Skeletal muscle cell (primary cell): Measurements from ENCODE around the gene SERINC1.
"Not testable (repeated sequence)": the region's sequence is repeated elsewhere in the genome, so short reads cannot be mapped to it uniquely, and the experiment has no call there.

Source experiments
- DNase-seq: peaks from one replicate; pipeline ENCODE4 v3.0.0-alpha.2; 2010; ENCODE audit warnings: low read depth
- H3K4me3 ChIP-seq: 2 replicates; pipeline ENCODE4 v1.5.1; 2011; ENCODE audit warnings: low read depth, mild to moderate bottlenecking, control low read depth, low read length, moderate library complexity

The SERINC1 gene

GRCh38 chr6:122471107-122472021, at the start of gene SERINC1:
SERINC1 (minus strand) TSS chr6:122471807; CDS start chr6:122471737, 70 bp downstream.
- H3K4me3 ChIP-seq = peak within 1 kb of the TSS; percentile 99
- DNase-seq = peak; percentile 81

GRCh38 chr6:122511193-122511924, 39.8 kb upstream of the SERINC1 start:
- no peak overlapping the region for H3K4me3 ChIP-seq
- no peak for DNase-seq

GRCh38 chr6:122505170-122505569, 33.6 kb upstream of the SERINC1 start:
- not testable (repeated sequence) for H3K4me3 ChIP-seq, DNase-seq

- H3K4me3 ChIP-seq = no peak overlapping the region
- DNase-seq = no peak
Measured at GRCh38 chr6:122501475-122501874, 29.9 kb upstream of the SERINC1 start.

GRCh38 chr6:122495612-122496011, 24.0 kb upstream of the SERINC1 start:
- no peak for DNase-seq
- no peak overlapping the region for H3K4me3 ChIP-seq

- H3K4me3 ChIP-seq = no peak overlapping the region
- no peak for DNase-seq
Measured at GRCh38 chr6:122494665-122495272, 23.2 kb upstream of the SERINC1 start.

- H3K4me3 ChIP-seq = no peak overlapping the region
- peak; percentile 31 for DNase-seq
Measured at GRCh38 chr6:122491919-122492555, 20.4 kb upstream of the SERINC1 start.

GRCh38 chr6:122490607-122491006, 19.0 kb upstream of the SERINC1 start:
- no peak overlapping the region for H3K4me3 ChIP-seq

GRCh38 chr6:122484760-122485159, 13.2 kb upstream of the SERINC1 start:
- DNase-seq = no peak
- H3K4me3 ChIP-seq = no peak overlapping the region

More at GRCh38 chr6:122490607-122491006, 19.0 kb upstream of the SERINC1 start:
- no peak for DNase-seq

GRCh38 chr6:122482750-122483080, 11.1 kb upstream of the SERINC1 start:
- no peak for DNase-seq
- no peak overlapping the region for H3K4me3 ChIP-seq

GRCh38 chr6:122476131-122476530, 4.5 kb upstream of the SERINC1 start:
- H3K4me3 ChIP-seq = no peak overlapping the region
- no peak for DNase-seq

GRCh38 chr6:122472022-122472340, 374 bp upstream of the SERINC1 start:
- peak overlapping the region; percentile 99 for H3K4me3 ChIP-seq
- DNase-seq = no peak

- no peak for DNase-seq
- no peak overlapping the region for H3K4me3 ChIP-seq
Measured at GRCh38 chr6:122461885-122462284, 9.7 kb downstream of the SERINC1 start.

- H3K4me3 ChIP-seq, DNase-seq: not testable (repeated sequence)
Measured at GRCh38 chr6:122459865-122460416, 11.7 kb downstream of the SERINC1 start.

GRCh38 chr6:122459240-122459639, 12.4 kb downstream of the SERINC1 start:
- no peak for DNase-seq
- no peak overlapping the region for H3K4me3 ChIP-seq

GRCh38 chr6:122458087-122458486, 13.5 kb downstream of the SERINC1 start:
- no peak overlapping the region for H3K4me3 ChIP-seq

GRCh38 chr6:122455116-122455515, 16.5 kb downstream of the SERINC1 start:
- DNase-seq, H3K4me3 ChIP-seq: not testable (repeated sequence)

More at GRCh38 chr6:122458087-122458486, 13.5 kb downstream of the SERINC1 start:
- DNase-seq = no peak

- DNase-seq = no peak
- H3K4me3 ChIP-seq = no peak overlapping the region
Measured at GRCh38 chr6:122454673-122455072, 16.9 kb downstream of the SERINC1 start.

GRCh38 chr6:122452509-122452908, 19.1 kb downstream of the SERINC1 start:
- no peak overlapping the region for H3K4me3 ChIP-seq
- DNase-seq = no peak
